H1 (cell line): ENCODE measurements around the gene FBXO34. TPM values are rescaled to one million over a fixed set of nuclear protein-coding genes. Genes with fewer than 3 reads are reported as not detected.

Source experiments
- BACH1 ChIP-seq: IDR thresholded peaks from 2 replicates; pipeline ENCODE4 v1.6.1; 2012; ENCODE audit warnings: low read length, improper control_type of control experiment
- RNF2 ChIP-seq: fragments of 200-900, 300-1000 bp; sonication (generic); IDR thresholded peaks from 2 replicates; pipeline ENCODE4 v1.7.1; 2016; ENCODE audit warnings: borderline replicate concordance, low read depth, mild to moderate bottlenecking, antibody characterized with exemption, low read length; ENCODE audit not compliant: poor library complexity, severe bottlenecking; ENCODE audit errors: missing control alignments
- polyA plus RNA-seq, 7 experiments: library from polyadenylated mRNA; depleted of rRNA in 3 of 7; stranded (reverse) in 5 of 7; unstranded in 2 of 7; fragments of >200 nt in 5 of 7; fragments of 200-250 nt in 2 of 7; gene quantifications; 1 replicate in 5 of 7; 2 replicates in 1 of 7; 4 replicates in 1 of 7; pipeline versions ENCODE4 v1.2.1 to v1.2.3, GENCODE V29; 2011 to 2013; ENCODE audit warnings: missing spikeins in 2 of 7, mixed read lengths in 2 of 7
- total RNA-seq: library from RNA; stranded (reverse); fragmentation: NEBNext Ultra II Directional; extraction: Animal tissue kit (Norgen Biotek cat#: 25700); gene quantifications from 2 replicates; pipeline ENCODE4 v1.2.1, GENCODE V29; 2021

FBXO34 gene
- total and polyA plus RNA-seq, 2 of the 8 experiments (the other 6 are each of a cell fraction or from before 2014, with no cell fraction given) = 7.0 to 14.4 TPM

GRCh38 chr14:55270832-55271571 lies at the start of gene FBXO34 (continued):
- TF ChIP-seq BACH1 (no peak; the same call in 1 of the 2 replicates), RNF2 (no peak)
